LNCaP clone FGC (cell line): ENCODE results near the gene ID1.

Experiments used
- DNase-seq: peaks from one replicate; pipeline ENCODE4 v3.0.0-alpha.2; 2011; ENCODE audit warnings: low read depth
- H3K4me3 ChIP-seq: 2 replicates; pipeline ENCODE4 v1.5.1; 2011; ENCODE audit warnings: mild to moderate bottlenecking, low read depth, low read length, control low read depth
- CTCF ChIP-seq: IDR thresholded peaks from 2 replicates; pipeline ENCODE4 v1.5.1; 2012; ENCODE audit warnings: mild to moderate bottlenecking; ENCODE audit not compliant: control insufficient read depth, insufficient read depth; ENCODE audit errors: extremely low read depth

The ID1 gene

DNA sequence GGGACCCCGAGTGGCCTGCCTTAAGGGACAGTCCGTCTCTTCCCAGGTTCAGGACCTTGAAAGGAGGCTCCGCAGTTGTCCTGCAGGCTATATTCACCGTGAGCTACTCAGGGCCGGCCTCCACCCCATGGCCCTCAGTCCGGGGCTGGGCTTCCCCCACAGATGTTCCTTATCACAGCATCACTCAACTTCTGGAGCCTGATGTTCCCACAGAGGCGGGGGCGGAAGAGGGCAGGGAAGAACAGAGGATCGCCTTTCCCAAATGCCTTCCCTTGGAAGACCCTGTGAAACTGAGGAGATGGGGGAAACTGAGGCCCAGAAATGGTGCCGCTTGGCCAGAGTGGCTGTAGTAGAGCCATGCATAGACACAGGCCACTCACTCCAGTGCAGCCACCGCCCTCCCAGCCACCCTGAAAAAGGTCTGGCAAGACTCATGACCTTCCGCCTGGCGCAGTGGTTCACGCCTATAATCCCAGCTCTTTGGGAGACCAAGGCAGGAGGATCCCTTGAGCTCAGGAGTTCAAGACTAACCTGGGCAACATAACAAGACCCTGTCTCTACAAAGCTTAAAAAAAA, 28.3 kb downstream of the ID1 start:
- no peak for DNase-seq
- no peak overlapping the region for H3K4me3 ChIP-seq
- no peak for TF ChIP-seq CTCF

DNA sequence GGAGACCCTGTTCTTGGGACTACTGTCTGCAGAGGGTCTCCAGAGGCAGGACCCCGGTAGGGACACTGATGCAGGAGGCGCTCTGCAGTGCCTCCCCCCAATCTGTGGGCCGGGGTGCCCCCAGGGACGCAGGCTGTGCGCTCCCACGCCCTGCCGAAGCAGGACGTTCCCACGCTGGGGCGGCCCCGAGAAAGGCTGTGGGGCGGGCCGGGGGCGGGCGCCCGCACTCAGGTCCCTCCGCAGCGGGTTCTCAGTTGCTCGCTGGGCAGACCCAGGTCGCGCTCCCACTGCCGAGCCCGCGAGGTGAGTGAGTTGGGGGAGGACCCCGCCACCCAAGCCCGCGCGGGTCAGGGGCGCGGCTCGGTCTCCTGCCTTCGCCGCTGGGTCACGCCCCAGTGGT, 32.6 kb downstream of the ID1 start, which contains the start of gene COX4I2:
Gene COX4I2 (plus strand): TSS at position 253 of the 400 bp plus-strand sequence. CDS start 1,106 bp downstream, outside the sequence.
- no peak within 1 kb of the TSS for H3K4me3 ChIP-seq
- DNase-seq: no peak

GRCh38 chr20:31638317-31638716, 33.2 kb downstream of the ID1 start:
- no peak overlapping the region for H3K4me3 ChIP-seq
- no peak for TF ChIP-seq CTCF
- DNase-seq: no peak

More for the DNA sequence above, 32.6 kb downstream of the ID1 start, which contains the start of gene COX4I2:
- TF ChIP-seq CTCF: no peak

- no peak for DNase-seq
- no peak overlapping the region for H3K4me3 ChIP-seq
Measured at GRCh38 chr20:31638816-31639215, 33.7 kb downstream of the ID1 start.

GRCh38 chr20:31640259-31640658, 35.2 kb downstream of the ID1 start:
- TF ChIP-seq CTCF: no peak
- no peak overlapping the region for H3K4me3 ChIP-seq
- DNase-seq: no peak

More at GRCh38 chr20:31638816-31639215, 33.7 kb downstream of the ID1 start:
- TF ChIP-seq CTCF: no peak

DNA sequence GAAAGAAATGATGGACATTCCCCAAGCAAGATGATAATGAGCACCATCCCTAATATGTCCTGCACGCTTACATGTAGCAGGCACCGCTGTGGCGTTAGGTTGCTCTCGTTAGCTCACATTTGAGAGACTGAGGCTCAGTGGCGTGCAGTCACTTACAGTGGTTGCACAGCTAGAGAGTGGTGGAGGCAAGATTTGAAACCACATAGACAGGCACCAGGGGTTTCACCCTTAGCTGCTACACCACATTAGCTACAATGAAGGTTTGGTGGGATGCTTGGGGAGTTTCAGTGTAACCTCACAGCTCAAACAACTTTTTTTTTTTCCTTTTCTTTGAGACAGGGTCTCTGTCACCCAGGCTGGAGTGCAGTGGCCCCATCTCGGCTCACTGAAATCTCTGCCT, 36.3 kb downstream of the ID1 start:
- DNase-seq: no peak
- no peak overlapping the region for H3K4me3 ChIP-seq
- no peak for TF ChIP-seq CTCF

DNA sequence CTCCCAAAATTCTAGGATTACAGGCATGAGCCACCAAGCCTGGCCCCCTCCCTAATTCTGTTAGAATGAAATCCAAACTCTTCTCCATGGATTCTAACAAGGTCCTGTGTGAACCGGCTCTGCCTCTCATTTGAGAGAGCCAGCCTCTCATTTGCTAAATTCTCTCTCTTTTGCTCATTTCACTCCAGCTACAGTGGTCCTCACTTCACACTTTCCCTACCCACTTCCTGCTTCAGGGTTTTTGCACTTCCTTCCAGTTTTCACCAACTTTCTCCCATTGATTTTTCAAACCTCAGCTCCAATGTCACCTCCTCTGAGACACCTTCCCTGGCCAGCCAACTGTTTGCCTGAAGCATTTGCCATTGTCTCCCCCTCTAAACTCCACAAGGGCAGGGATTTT, 37.7 kb downstream of the ID1 start:
- TF ChIP-seq CTCF: no peak
- no peak for DNase-seq
- H3K4me3 ChIP-seq: no peak overlapping the region
